ENCODE results near the gene LEO1. TPM values are rescaled to one million over a fixed set of nuclear protein-coding genes. Genes with fewer than 3 reads are reported as not detected.

LEO1 gene
- total and polyA plus RNA-seq, 5 donors from 2014 or later, result 12.5 to 23.9 (median 19.6) TPM

DNA sequence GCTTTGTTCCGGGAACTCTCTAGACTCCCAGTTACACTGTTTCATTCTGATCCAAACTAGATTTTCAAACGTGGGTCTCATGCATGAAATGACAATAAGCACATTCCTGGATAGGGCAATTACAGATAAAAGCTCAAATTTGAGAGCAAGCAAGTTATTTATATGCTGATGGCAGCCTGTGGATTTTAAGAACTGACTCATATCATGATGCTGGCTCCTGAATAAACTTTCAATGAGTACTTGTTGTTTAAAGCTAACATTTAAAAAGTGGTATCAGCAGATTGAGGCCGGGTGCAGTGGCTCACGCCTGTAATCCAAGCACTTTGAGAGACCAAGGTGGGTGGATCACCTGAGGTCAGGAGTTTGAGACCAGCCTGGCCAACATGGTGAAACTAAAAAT is 66.6 kb downstream of the LEO1 start:
- H3K36me3 Mint-ChIP-seq, result peaks cover 44% of the 10 kb centered on the region
- no peaks in the 10 kb centered on the region for H3K27me3 Mint-ChIP-seq
- ATAC-seq (ENCODE audit: low read depth in 2 of 2) (no peak), DNase-seq (no peak)
- H3K36me3 ChIP-seq (ENCODE audit: control insufficient read depth, insufficient read depth, low read length), result peaks cover 77% of the 10 kb centered on the region
- H3K27me3 ChIP-seq (ENCODE audit: control insufficient read depth, insufficient read depth, low read length), result no peaks in the 10 kb centered on the region
- no peaks in the 10 kb centered on the region for H3K4me1 ChIP-seq (ENCODE audit: control insufficient read depth, insufficient read depth, low read length, poor library complexity, severe bottlenecking)
- H3K9me3 Mint-ChIP-seq, result no peaks in the 10 kb centered on the region
- no peak overlapping the region for H3K4me3 ChIP-seq (ENCODE audit: low read depth, low read length)
- peak overlapping the region in 1 of 3 donors; percentile 7 for H3K27ac Mint-ChIP-seq
- H3K27ac ChIP-seq (ENCODE audit: insufficient read depth, low read length, poor library complexity, severe bottlenecking), result no peak overlapping the region
- no peaks in the 10 kb centered on the region for H3K9me3 ChIP-seq (ENCODE audit: control insufficient read depth in 2 of 2, low read length in 2 of 2)
- H3K4me3 Mint-ChIP-seq, result no peak overlapping the region
- H3K4me1 Mint-ChIP-seq, result peaks cover 2 to 11% (median 9%) of the 10 kb centered on the region in 4 donors

- Histone ChIP-seq H3K27me3 (ENCODE audit: control insufficient read depth, insufficient read depth, low read length) (no peaks in the 10 kb centered on the region), H3K9me3 (ENCODE audit: control insufficient read depth in 2 of 2, low read length in 2 of 2) (no peaks in the 10 kb centered on the region), H3K4me3 (ENCODE audit: low read depth, low read length) (no peak overlapping the region), H3K4me1 (ENCODE audit: control insufficient read depth, insufficient read depth, low read length, poor library complexity, severe bottlenecking) (no peaks in the 10 kb centered on the region), H3K27ac (ENCODE audit: insufficient read depth, low read length, poor library complexity, severe bottlenecking) (no peak overlapping the region), H3K36me3 (ENCODE audit: control insufficient read depth, insufficient read depth, low read length) (peaks cover 77% of the 10 kb centered on the region)
- Mint-ChIP-seq H3K27ac (peak overlapping the region in 1 of 3 donors; percentile 7), H3K9me3 (no peaks in the 10 kb centered on the region), H3K4me1 (peaks cover 2 to 11% (median 9%) of the 10 kb centered on the region in 4 donors), H3K4me3 (no peak overlapping the region), H3K27me3 (no peaks in the 10 kb centered on the region), H3K36me3 (peaks cover 47% of the 10 kb centered on the region)
- DNase-seq, result no peak
- no peak for ATAC-seq (ENCODE audit: low read depth in 2 of 2)
Measured at GRCh38 chr15:51904421-51904820, 67.2 kb downstream of the LEO1 start.

- Mint-ChIP-seq H3K4me1 (peaks cover 6 to 17% (median 11%) of the 10 kb centered on the region in 4 donors), H3K27ac (no peak overlapping the region), H3K27me3 (no peaks in the 10 kb centered on the region), H3K36me3 (peaks cover 45% of the 10 kb centered on the region), H3K9me3 (peaks cover 0 to 2% (median 0%) of the 10 kb centered on the region in 7 donors), H3K4me3 (no peak overlapping the region)
- Histone ChIP-seq H3K9me3 (ENCODE audit: control insufficient read depth in 2 of 2, low read length in 2 of 2) (no peaks in the 10 kb centered on the region), H3K27ac (ENCODE audit: insufficient read depth, low read length, poor library complexity, severe bottlenecking) (no peak overlapping the region), H3K4me1 (ENCODE audit: control insufficient read depth, insufficient read depth, low read length, poor library complexity, severe bottlenecking) (no peaks in the 10 kb centered on the region), H3K36me3 (ENCODE audit: control insufficient read depth, insufficient read depth, low read length) (peaks cover 42% of the 10 kb centered on the region), H3K27me3 (ENCODE audit: control insufficient read depth, insufficient read depth, low read length) (no peaks in the 10 kb centered on the region), H3K4me3 (ENCODE audit: low read depth, low read length) (no peak overlapping the region)
- ATAC-seq (ENCODE audit: low read depth in 2 of 2), result no peak
- DNase-seq, result no peak
Measured at GRCh38 chr15:51889486-51889885, 82.1 kb downstream of the LEO1 start.

DNA sequence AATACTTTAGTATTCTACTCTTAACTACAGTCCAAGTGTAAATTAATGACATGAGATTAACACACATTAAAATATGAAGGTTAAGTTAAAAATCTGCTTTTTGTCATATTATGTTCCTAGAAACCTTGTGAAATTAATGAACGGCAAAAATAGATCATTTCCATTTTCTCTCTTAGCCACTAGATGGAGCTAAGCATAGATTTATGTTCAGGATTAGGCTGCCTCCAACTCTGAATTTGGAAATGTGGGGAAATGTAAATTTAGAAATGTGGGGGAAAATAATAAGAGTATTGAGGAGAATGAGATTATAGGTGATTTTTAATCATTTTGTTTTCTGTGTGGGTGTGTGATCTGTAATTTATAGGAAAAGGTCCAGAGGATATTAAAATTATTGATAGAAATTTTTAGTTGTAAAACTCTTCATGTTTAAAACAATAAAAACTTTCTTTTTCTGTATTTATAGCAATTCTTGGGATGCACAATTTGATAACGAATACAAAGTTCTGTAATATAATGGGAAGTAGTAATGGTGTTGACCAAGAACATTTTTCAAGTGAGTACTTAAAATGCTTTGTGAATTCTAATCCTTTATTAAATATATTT is 82.9 kb downstream of the LEO1 start:
- H3K36me3 ChIP-seq (ENCODE audit: control insufficient read depth, insufficient read depth, low read length), result peaks cover 36% of the 10 kb centered on the region
- ATAC-seq (ENCODE audit: low read depth in 2 of 2) (no peak), DNase-seq (peak in 2 of 3 donors; percentile 14 to 32)
- H3K27ac ChIP-seq (ENCODE audit: insufficient read depth, low read length, poor library complexity, severe bottlenecking), result peak overlapping the region; percentile 30
- Mint-ChIP-seq H3K27ac (peak overlapping the region in 1 of 3 donors; percentile 61), H3K9me3 (peaks cover 0 to 2% (median 0%) of the 10 kb centered on the region in 7 donors), H3K4me3 (no peak overlapping the region), H3K4me1 (peaks cover 10 to 19% (median 16%) of the 10 kb centered on the region in 4 donors), H3K36me3 (peaks cover 46% of the 10 kb centered on the region), H3K27me3 (no peaks in the 10 kb centered on the region)
- H3K4me1 ChIP-seq (ENCODE audit: control insufficient read depth, insufficient read depth, low read length, poor library complexity, severe bottlenecking), result no peaks in the 10 kb centered on the region
- no peak overlapping the region for H3K4me3 ChIP-seq (ENCODE audit: low read depth, low read length)
- no peaks in the 10 kb centered on the region for H3K27me3 ChIP-seq (ENCODE audit: control insufficient read depth, insufficient read depth, low read length)
- H3K9me3 ChIP-seq (ENCODE audit: control insufficient read depth in 2 of 2, low read length in 2 of 2), result no peaks in the 10 kb centered on the region

Other genes starting within 250 kb of the LEO1 start
- gene LYSMD2, start 234.1 kb downstream of the LEO1 start, total RNA-seq, result 13.0 TPM
- 10 to 100 TPM; 32.5 to 44.1 (median 39.7) TPM for gene LYSMD2, start 234.1 kb downstream of the LEO1 start, polyA plus RNA-seq
- 3.7 TPM for gene TMOD2, start 220.2 kb downstream of the LEO1 start, total RNA-seq
- 1 to 10 TPM in 3 of 4 donors, under 1 TPM in 1; 0.87 to 1.9 (median 1.1) TPM for gene TMOD2, start 220.2 kb downstream of the LEO1 start, polyA plus RNA-seq
- gene TMOD3, start 142.1 kb downstream of the LEO1 start, total RNA-seq, result 68.2 TPM
- gene TMOD3, start 142.1 kb downstream of the LEO1 start, polyA plus RNA-seq, result 10 to 100 TPM; 28.3 to 41.2 (median 32.5) TPM
- gene MAPK6, start 47.4 kb upstream of the LEO1 start, total RNA-seq, result 49.4 TPM
- 10 to 100 TPM in 2 of 4 donors, 1 to 10 TPM in 2; 8.2 to 15.9 (median 10.4) TPM for gene MAPK6, start 47.4 kb upstream of the LEO1 start, polyA plus RNA-seq
- gene BCL2L10, start 141.0 kb upstream of the LEO1 start, total RNA-seq, result 0.42 TPM
- under 1 TPM in 1 of 4 donors, not detected in 3; 0.23 TPM for gene BCL2L10, start 141.0 kb upstream of the LEO1 start, polyA plus RNA-seq
- 87.6 TPM for gene GNB5, start 219.6 kb upstream of the LEO1 start, total RNA-seq
- 10 to 100 TPM; 64.3 to 66.5 (median 65.3) TPM for gene GNB5, start 219.6 kb upstream of the LEO1 start, polyA plus RNA-seq